CD4-positive, alpha-beta T cell treated with Interleukin-4 for 4 hours (primary cell): ENCODE results near the gene PPP1R2.

ENCODE experiments used
- DNase-seq: peaks from one replicate; pipeline ENCODE4 v3.0.0-alpha.2; 2020

The PPP1R2 gene

GRCh38 chr3:195565716-195566115 lies 22.6 kb upstream of the PPP1R2 start:
- DNase-seq = no peak

GRCh38 chr3:195563317-195563716 lies 20.2 kb upstream of the PPP1R2 start:
- DNase-seq = no peak

- DNase-seq = no peak
These were observed 16.7 kb upstream of the PPP1R2 start for GRCh38 chr3:195559723-195560409.

- DNase-seq = peak; percentile 65
These were observed 15.5 kb upstream of the PPP1R2 start for GRCh38 chr3:195558602-195559001.

DNA sequence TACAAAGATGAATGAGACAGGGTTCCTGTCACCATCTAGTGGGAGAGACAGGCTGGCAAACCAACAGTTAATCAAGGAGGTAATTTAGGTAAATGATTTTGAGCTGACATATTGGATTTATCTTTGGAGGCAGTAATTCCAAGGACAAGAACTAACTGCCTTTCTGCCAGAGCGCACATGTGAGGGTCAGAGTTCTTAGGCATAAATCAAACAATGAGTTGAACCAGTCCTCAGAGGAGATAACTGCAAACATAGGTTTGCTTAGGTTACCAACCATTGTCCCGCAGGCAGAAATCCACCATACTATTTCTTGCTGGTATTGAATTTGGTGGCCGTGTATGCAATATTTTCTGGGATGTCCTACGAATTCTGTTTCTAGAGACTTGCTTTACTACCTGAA lies 14.2 kb upstream of the PPP1R2 start:
- DNase-seq = no peak

- no peak for DNase-seq
These were observed 13.3 kb upstream of the PPP1R2 start for GRCh38 chr3:195556390-195556789.

GRCh38 chr3:195555110-195555509 lies 12.0 kb upstream of the PPP1R2 start:
- DNase-seq = no peak

- DNase-seq = no peak
These were observed 11.3 kb upstream of the PPP1R2 start for GRCh38 chr3:195554458-195554857.

DNA sequence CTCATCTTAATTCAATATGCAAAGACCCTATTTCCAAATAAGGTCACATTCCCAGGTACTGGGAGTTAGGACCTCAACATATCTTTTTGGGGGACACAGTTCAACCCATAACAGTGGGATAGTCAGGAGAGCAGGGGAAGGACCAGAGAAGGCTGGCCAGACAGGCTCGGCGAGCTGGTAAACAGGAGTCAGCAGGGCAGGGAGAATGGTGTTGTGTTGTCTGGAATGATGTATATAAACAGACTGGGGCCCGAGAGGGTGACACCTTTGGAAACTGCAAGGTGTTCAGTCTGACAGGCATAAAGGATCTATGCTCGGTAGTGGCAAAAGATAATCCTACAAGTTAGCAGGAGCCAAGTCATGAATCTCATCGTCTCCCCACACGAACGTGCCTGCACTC lies 10.1 kb upstream of the PPP1R2 start:
- no peak for DNase-seq

DNA sequence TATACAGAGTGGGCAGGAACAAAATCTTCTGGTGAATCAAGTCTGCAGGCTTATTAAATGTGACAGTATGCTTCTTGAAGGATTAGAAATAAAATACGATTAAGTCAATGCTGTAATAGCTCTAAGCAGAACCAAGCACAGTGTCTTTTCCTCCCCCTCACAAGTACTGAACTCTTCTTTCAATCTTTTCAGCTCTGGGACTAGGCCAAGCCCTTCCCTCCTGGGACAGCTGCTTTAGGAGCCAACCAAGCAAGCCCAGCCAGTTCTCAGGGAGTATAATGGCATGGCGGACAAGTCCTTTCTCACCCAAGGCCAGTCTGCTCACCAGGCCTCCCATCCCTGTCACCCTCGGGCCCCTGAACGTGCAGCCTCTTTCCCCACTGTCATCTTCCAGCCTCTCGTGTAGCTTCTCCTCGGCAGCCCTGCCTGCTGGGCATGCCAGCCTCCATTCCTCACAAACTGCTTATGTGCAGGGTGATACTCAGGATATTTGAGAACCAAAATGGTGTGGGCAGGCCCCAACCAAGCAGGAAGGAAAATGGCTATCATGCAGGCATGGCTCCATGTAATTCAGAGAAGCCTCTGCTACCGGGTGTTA lies 8.4 kb upstream of the PPP1R2 start:
- DNase-seq = no peak

- peak; percentile 41 for DNase-seq
These were observed 7.6 kb upstream of the PPP1R2 start for GRCh38 chr3:195550723-195551122.

GRCh38 chr3:195549931-195550519 lies 6.9 kb upstream of the PPP1R2 start:
- DNase-seq = peak; percentile 93

GRCh38 chr3:195548987-195549386 lies 5.9 kb upstream of the PPP1R2 start:
- no peak for DNase-seq

GRCh38 chr3:195548501-195548900 lies 5.4 kb upstream of the PPP1R2 start:
- no peak for DNase-seq

GRCh38 chr3:195548006-195548405 lies 4.9 kb upstream of the PPP1R2 start:
- no peak for DNase-seq

DNA sequence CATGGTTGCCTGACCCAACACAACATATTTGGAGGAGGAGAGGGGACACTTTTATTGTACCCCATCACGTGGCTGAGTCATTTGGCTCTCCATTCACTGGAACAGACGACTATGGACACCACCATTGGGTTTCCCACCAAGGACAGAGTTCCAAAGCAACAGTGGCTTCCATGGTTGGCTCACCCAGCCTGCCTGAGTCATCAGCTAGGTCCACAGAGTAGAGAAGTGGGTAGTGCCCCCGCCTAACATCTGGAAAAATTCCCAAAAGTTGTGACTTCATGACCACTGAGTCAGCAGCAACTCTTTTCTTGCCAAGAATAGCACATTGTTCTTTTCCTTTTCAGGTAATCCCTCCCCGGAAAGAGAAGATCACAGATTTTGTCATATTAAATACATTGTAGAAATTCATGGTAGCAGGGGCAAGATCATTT lies 3.0 kb upstream of the PPP1R2 start:
- no peak for DNase-seq

DNA sequence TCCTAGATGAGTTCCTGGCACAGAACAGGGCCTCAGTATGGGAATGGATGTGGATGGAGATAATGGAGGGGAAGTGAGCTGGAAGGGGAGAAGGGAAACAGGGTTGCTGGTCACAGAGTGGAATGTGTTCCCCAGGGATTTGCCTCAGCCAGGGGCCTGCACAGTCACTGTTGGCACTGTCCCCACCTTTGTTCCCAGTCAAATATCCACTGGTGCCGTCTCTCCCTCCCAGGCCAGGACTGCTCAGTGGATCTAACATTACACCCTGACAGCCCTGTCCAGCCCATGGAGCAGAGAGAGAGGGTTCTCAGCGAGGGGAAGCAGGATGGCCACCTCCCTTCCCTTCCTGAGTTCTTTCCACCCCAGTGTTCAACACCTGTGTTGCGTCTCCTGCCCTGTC lies 1.5 kb upstream of the PPP1R2 start:
- DNase-seq = no peak

GRCh38 chr3:195544230-195544536 lies 1.1 kb upstream of the PPP1R2 start:
- DNase-seq = no peak

- DNase-seq = peak; percentile 81
These were observed 540 bp upstream of the PPP1R2 start for GRCh38 chr3:195543500-195544229.

GRCh38 chr3:195542316-195542697 lies 818 bp downstream of the PPP1R2 start:
- no peak for DNase-seq

GRCh38 chr3:195540511-195540910 lies 2.6 kb downstream of the PPP1R2 start:
- peak; percentile 40 for DNase-seq

GRCh38 chr3:195540027-195540426 lies 3.1 kb downstream of the PPP1R2 start:
- DNase-seq = no peak

DNA sequence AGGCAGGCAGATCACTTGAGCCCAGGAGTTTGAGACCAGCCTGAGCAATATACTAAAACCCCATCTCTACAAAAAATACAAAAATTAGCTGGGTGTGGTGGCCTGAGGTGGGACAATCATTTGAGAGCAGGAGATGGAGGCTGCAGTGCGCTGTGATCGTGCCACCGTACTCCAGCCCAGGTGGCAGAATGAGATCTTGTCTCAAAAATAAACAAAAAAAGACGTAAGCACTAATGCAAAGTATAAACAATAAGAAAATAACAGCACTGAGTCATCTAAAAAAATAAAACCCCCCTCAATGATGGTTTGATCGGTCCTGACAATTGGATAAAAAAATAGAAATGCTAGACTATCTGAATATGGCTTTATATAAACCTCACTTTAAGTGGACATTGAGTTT lies 3.6 kb downstream of the PPP1R2 start:
- no peak for DNase-seq

- peak; percentile 65 for DNase-seq
These were observed 5.1 kb downstream of the PPP1R2 start for GRCh38 chr3:195537995-195538394.
